SK-N-DZ (cell line): ENCODE results near the gene GMNC.

ENCODE experiments used
- DNase-seq: peaks from one replicate; pipeline ENCODE4 v3.0.0-alpha.2; 2015; ENCODE audit warnings: low spot score

The GMNC gene

DNA sequence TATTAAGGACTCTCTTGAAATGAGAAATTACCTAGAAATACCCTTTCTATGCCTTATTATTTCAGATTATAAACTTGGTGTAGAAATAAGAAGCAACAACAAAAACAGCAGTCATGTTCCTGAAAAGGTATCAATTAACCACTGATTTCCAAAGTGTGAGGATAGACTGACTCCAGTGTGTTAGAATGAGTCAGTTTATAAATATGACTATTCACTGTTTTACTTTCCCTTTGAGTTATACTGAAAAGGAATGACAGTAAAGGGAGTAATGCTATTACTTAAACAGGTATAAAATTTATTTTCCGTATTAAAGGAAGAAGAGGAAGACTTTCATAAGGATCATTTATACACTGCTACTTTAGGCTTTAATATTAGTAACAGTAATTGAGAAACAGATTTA lies 12.9 kb downstream of the GMNC start:
- no peak for DNase-seq

DNA sequence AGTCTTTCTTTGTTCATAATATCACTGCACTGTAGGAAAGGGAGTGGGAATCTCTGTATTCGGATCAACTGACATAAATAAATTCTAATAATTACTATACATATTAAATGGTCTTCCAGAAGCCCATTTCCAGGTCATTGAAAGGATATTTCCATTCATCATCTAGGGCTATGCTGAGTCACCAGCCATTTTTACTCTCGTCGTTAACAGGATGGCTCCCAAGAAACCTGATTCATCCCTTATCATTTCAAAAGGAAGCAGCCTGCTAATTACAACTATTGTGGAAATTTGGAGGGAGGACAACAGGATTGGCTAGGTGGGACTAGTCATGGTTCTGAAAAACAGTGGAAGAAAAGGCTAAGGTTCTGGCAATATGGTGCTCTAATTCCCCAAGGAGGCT lies 13.6 kb downstream of the GMNC start:
- no peak for DNase-seq

DNA sequence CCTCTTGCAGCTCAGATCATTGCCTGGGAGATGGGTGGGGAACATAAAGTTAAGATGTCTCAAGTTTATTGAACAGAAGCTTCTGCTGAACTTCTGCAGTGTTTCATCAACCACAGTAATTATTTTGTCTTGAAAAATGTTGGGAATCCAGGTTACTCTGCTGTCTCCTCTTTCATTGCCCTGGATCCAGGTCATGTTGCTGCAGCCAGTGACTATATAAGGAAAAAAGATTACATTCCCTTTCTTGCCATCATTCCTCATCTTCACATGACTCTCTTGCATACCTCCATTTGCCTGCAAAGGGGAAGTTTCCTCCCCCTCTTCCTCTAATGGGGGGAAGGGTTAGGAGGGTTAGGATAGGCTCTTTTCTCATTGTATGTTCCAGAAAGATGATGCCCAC lies 15.1 kb downstream of the GMNC start:
- DNase-seq: no peak

DNA sequence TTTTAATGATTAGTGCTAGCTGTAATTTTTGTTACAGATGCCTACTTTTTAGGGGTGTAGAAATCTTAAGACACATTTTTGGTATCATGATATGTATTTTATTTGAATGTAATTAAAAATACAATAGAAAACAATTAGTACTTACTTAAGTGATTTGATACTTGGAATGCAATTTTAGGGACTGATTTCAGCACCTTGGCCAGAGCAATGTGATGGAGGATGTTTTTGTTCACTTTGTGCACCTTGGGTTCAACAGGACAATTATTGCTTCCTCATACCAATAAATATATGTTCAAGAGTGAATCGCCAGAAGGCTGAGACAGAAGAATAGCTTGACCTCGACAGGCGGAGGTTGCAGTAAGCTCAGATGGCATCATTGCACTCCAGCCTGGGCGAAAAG lies 22.3 kb downstream of the GMNC start:
- no peak for DNase-seq

DNA sequence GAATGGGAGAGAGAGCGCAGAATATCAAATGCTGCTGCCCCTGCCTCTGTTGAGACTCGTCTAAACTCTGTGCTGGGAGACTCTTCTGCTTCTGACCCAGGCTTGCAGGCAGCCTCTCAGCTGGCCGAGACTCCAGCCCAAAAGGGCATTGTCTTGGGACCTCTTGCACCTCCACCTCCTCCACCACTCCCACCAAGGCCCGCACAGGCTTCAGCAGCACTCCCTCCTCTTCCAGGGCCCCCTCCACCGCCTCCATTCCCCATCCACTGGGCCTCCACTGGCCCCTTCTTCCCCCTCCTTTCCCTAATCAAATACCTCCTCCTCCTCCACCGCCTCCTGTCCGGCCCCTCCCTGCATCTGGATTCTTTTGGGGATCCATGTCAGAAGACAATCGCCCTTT lies 31.3 kb downstream of the GMNC start:
- DNase-seq: no peak

DNA sequence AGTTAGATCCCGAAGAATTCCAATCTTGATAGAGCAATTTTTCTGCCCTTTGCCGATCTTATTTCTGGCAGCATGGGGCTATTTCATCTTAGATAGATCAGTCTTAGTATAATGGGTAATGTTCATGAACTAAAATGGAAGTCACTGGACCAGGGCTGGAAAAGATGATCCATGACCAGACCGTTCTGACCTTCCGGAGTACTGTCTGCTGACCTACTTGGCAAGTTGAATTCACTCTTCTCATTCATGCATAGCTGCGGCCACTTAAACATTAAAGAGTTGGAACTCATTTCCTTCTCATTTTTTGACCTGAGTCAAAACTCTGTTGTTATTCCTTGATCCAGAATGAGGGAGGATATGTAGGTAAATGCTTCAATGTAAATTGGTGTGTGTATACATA lies 32.5 kb downstream of the GMNC start:
- no peak for DNase-seq

DNA sequence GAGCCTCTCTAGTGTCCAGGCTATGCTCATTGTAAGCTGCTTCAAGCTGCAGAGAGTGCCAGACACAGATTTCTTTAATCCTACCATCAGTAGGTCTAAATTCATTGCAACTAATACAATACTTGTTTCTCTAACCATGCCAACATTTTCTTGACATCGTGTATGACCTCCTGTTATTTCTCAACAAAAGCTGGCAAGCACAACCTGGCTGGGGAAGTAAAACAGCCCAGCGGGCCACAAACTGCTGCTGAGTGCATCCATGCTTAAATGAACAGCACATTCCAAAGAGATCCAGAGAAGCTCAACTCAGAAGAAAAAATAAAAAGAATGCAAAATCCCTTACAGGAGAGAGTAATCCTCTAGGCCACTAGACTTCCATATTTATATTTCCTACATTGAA lies 36.5 kb downstream of the GMNC start:
- DNase-seq: no peak

DNA sequence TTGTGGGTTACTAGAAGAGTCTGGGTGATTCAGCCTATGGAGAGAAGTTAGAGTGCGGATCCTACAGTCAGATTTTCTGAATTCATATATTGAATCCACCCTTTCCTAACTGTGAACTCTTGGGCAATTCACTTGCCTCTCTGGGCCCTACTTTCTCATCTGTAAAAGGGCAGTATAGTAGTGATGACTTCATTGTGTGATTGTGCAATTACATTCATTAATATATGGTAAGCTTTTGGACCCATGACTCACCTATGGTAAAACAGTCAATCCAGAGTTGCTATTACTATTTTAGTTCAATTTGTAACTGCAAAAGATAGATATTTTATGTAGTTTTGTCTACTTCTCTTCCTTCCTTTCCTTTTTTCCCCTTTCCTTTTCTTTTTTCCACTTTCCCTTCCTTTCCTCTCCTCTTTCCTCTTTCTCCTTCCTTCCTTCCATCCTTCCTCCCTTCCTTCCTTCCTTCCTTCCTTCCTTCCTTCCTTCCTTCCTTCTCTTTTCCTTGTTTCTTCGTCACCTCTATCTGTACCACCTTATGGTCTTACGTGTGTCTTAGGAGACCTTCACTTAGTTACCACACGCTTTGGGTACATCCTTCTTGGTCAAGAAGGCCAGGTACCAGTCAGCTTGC lies 37.0 kb downstream of the GMNC start:
- no peak for DNase-seq

DNA sequence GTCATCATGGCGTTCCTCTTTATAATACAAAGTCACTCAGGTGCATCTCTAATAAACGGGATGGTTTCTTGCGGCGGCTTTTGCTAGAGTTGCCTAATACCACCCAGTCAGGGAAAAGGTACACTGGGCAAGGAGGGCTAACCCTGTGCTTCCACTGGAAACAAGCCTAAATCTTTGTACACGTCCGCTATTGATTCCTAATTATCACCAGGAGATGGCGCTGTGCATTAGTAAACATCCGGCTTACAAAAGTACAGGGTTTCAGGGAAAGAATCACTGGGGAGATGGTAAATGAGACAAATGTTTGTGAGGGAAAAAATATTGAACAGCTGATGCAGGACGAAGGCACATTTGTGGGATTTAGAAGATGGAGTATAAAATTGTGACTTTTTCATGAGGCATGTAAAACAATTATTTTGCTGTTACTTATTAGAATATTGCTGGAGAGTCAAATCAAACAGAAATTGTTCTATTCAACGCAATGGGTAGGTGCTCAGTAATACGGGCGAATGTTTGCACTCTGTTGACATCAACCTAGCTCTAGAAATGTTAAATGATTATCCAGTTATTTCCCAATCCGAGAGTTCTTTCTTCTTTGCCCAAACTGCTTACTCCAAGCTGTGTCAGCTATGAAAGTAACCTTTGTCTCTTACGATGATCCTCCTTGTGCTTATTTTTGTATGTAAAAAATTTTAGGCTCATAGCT lies 50.6 kb downstream of the GMNC start:
- peak; percentile 45 for DNase-seq

DNA sequence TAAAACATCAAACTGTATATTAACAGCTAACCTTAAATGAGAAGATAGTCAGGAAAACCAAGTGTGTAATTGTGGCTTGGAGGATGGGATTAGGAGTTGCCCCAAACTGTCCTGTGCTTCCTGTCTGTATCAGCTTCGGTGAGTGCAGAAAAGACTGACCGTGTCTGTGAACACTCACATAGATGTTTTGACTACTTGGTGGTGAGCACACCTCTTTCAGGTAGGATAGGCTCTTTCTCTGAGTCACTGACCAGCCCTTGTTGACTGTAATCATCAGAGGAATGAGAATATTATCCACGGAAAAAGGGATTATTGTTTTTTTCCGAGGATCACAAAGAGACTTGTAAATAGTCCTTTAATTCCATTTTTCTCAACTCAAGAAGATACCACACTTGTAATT lies 51.5 kb downstream of the GMNC start:
- no peak for DNase-seq

DNA sequence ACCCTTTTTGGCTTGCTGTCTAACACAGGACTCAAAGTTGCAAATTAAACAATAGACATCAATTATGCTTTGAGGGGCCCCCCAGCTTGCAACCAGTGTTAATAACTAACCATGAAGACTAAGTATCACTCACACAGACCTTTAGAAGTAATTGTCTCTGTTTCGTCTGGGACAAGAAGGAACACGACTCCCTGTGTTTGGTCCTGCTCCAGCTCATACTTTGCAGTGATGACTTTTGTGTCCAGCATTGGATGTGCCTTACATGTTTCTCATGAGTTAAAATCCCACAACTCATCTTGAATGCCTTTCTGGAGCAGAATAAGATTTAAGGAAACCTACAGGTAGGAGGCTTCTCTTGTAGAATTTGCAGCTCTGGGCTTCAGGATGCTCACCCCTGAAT lies 53.1 kb downstream of the GMNC start:
- DNase-seq: no peak

DNA sequence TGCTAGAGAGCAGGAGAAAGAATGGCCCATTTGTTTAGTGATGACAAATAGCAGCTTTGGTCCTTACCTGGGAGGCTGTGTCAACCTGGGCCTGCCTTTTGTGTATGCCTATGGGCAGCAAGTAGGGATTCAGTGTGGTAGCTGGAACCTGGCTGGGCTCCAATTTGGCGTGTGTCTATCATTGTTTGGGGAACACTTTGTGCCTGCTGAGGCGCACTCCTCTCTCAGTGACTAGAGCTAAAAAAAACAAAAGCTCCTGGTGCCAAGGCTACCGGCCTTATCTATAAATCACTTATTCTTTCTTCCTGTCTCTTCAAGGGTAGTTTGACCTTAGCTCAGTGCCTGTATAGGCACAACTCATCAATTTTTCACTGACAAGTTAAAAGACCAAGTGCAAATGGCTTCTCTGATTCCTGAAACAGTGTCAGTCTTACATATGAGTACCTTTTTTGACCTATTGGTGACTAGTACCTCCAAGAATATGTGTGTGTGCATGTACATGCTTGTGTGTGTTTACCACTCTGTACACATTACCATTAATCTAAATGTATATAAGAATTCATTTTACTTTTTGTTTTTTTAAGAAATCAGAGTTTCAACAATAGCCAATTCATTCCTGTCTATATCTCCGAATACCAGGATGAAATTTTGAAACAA lies 54.6 kb downstream of the GMNC start:
- no peak for DNase-seq
